H1 (cell line): ENCODE results near the gene CHPT1. TPM values are rescaled to one million over a fixed set of nuclear protein-coding genes. Genes with fewer than 3 reads are reported as not detected.

Experiments used
- CTCF ChIA-PET: fragments of 300-600 bp; sonication (Branson Sonifier 250); formaldehyde crosslinking; loops from one replicate; lab custom pipeline; 2021; ENCODE audit not compliant: partially characterized antibody; lab: Charles Lee
- POLR2A ChIA-PET: fragments of 300-600 bp; sonication (Branson Sonifier 250); formaldehyde crosslinking; loops from one replicate; lab custom pipeline; 2021; ENCODE audit warnings: inconsistent platforms; ENCODE audit not compliant: partially characterized antibody; lab: Charles Lee
- DNase-seq, 2 experiments: peaks; one replicate each; pipeline versions ENCODE4 v3.0.0 to v3.0.0-alpha.2; 2010 to 2022; ENCODE audit warnings: low spot score in 2 of 2, low read depth in 1 of 2, mixed read lengths in 1 of 2
- FAIRE-seq: peaks from 2 replicates; lab custom pipeline; 2011; peaks lifted over from hg19 to GRCh38; lab: Jason Lieb, UNC
- H2AFZ ChIP-seq: 2 replicates; pipeline ENCODE4 v1.8.1; 2012; ENCODE audit warnings: low read length, inconsistent platforms
- H2AK5ac ChIP-seq: 2 replicates; pipeline ENCODE4 v1.6.1; 2013; ENCODE audit warnings: low read depth, low read length
- H2BK120ac ChIP-seq: replicated peaks from 2 replicates; pipeline ENCODE3; 2013; ENCODE audit warnings: low read depth, low read length, inconsistent platforms
- H2BK12ac ChIP-seq: 2 replicates; pipeline ENCODE4 v1.6.1; 2013; ENCODE audit warnings: low read depth, low read length
- H2BK15ac ChIP-seq: 2 replicates; pipeline ENCODE4 v1.6.1; 2013; ENCODE audit warnings: low read length
- H2BK20ac ChIP-seq: 2 replicates; pipeline ENCODE4 v1.6.1; 2013; ENCODE audit warnings: low read length
- H2BK5ac ChIP-seq: 2 replicates; pipeline ENCODE4 v1.6.1; 2013; ENCODE audit warnings: low read depth, low read length
- H3K14ac ChIP-seq: 2 replicates; pipeline ENCODE4 v1.6.1; 2013; ENCODE audit warnings: inconsistent platforms; ENCODE audit not compliant: insufficient read length
- H3K18ac ChIP-seq: 2 replicates; pipeline ENCODE4 v1.6.1; 2013; ENCODE audit warnings: low read length; ENCODE audit errors: extremely low read depth
- H3K23ac ChIP-seq: 2 replicates; pipeline ENCODE4 v1.6.1; 2013; ENCODE audit warnings: inconsistent platforms; ENCODE audit not compliant: insufficient read length
- H3K23me2 ChIP-seq: 2 replicates; pipeline ENCODE4 v1.6.1; 2013; ENCODE audit warnings: low read depth, low read length
- H3K27ac ChIP-seq: 2 replicates; pipeline ENCODE4 v1.6.1; 2011; ENCODE audit warnings: low read depth, low read length, inconsistent platforms
- H3K27me3 ChIP-seq, 4 experiments: replicated peaks in 1 of 4; 1 replicate in 1 of 4; 2 replicates in 3 of 4; pipeline versions ENCODE4 v1.6.1 to v1.8.1; 2011 to 2013; ENCODE audit warnings: low read length in 3 of 4, mild to moderate bottlenecking in 3 of 4, inconsistent platforms in 2 of 4, mixed read lengths in 2 of 4, moderate library complexity in 1 of 4; ENCODE audit not compliant: control insufficient read depth in 3 of 4, insufficient read depth in 3 of 4; ENCODE audit errors: extremely low read depth in 1 of 4
- H3K36me3 ChIP-seq, 4 experiments: 2 replicates each; pipeline versions ENCODE4 v1.6.1 to v1.8.1; 2011 to 2013; ENCODE audit warnings: mild to moderate bottlenecking in 4 of 4, low read length in 3 of 4, moderate library complexity in 2 of 4, control low read depth in 1 of 4, inconsistent platforms in 1 of 4; ENCODE audit not compliant: insufficient read depth in 4 of 4, control insufficient read depth in 2 of 4
- H3K4ac ChIP-seq: replicated peaks from 2 replicates; pipeline ENCODE3; 2013; ENCODE audit warnings: low read length, low read depth, mixed read lengths, inconsistent platforms; ENCODE audit not compliant: insufficient read length
- H3K4me1 ChIP-seq, 4 experiments: replicated peaks in 1 of 4; 1 replicate in 1 of 4; 2 replicates in 3 of 4; pipeline versions ENCODE4 v1.6.1 to v1.8.1; 2011 to 2013; ENCODE audit warnings: low read length in 3 of 4, inconsistent platforms in 2 of 4, mixed read lengths in 1 of 4; ENCODE audit not compliant: insufficient read depth in 4 of 4, control insufficient read depth in 3 of 4
- H3K4me2 ChIP-seq, 2 experiments: 2 replicates each; pipeline versions ENCODE4 v1.6.1 to v1.8.1; 2011 to 2013; ENCODE audit warnings: low read depth in 2 of 2, low read length in 2 of 2, control low read depth in 1 of 2, inconsistent platforms in 1 of 2, mild to moderate bottlenecking in 1 of 2; ENCODE audit not compliant: insufficient read depth in 1 of 2
- H3K4me3 ChIP-seq, 4 experiments: fragments of 200-600, 300-600 bp in 1 of 4; sonication (generic), shearing (Covaris generic), sonication (Bioruptor Twin) in 1 of 4; 2 replicates each; pipeline versions ENCODE4 v1.5.1 to v1.8.1; 2011 to 2016; ENCODE audit warnings: low read length in 4 of 4, low read depth in 3 of 4, control low read depth in 2 of 4, inconsistent platforms in 2 of 4, mild to moderate bottlenecking in 2 of 4, mixed read lengths in 1 of 4, moderate library complexity in 1 of 4; ENCODE audit not compliant: insufficient read depth in 2 of 4; ENCODE audit errors: extremely low read depth in 1 of 4
- H3K56ac ChIP-seq: replicated peaks from 2 replicates; pipeline ENCODE3; 2013; ENCODE audit warnings: low read depth, mild to moderate bottlenecking, mixed read lengths, low read length, inconsistent platforms; ENCODE audit not compliant: insufficient read length
- H3K79me1 ChIP-seq: 2 replicates; pipeline ENCODE4 v1.6.1; 2013; ENCODE audit warnings: low read depth, low read length, control low read depth
- H3K79me2 ChIP-seq, 2 experiments: 2 replicates each; pipeline versions ENCODE4 v1.6.1 to v1.8.1; 2012 to 2013; ENCODE audit warnings: low read length in 2 of 2, mild to moderate bottlenecking in 2 of 2, inconsistent platforms in 1 of 2; ENCODE audit not compliant: insufficient read depth in 2 of 2, control insufficient read depth in 1 of 2
- H3K9ac ChIP-seq, 4 experiments: replicated peaks in 1 of 4; 1 replicate in 1 of 4; 2 replicates in 3 of 4; pipeline versions ENCODE4 v1.6.1 to v1.8.1; 2011 to 2013; ENCODE audit warnings: low read depth in 3 of 4, low read length in 3 of 4, control low read depth in 2 of 4, mild to moderate bottlenecking in 2 of 4, moderate library complexity in 2 of 4, inconsistent platforms in 1 of 4; ENCODE audit errors: extremely low read depth in 1 of 4
- H3K9me3 ChIP-seq, 2 experiments: 2 replicates each; pipeline versions ENCODE4 v1.6.1 to v1.8.1; 2012 to 2013; ENCODE audit warnings: mild to moderate bottlenecking in 2 of 2, moderate library complexity in 2 of 2, control low read depth in 1 of 2, inconsistent platforms in 1 of 2, low read depth in 1 of 2, low read length in 1 of 2, mixed read lengths in 1 of 2; ENCODE audit not compliant: insufficient read depth in 2 of 2
- H4K20me1 ChIP-seq, 2 experiments: replicated peaks in 1 of 2; 2 replicates each; pipeline versions ENCODE3 to v1.8.1; 2011 to 2013; ENCODE audit warnings: inconsistent platforms in 2 of 2, low read length in 2 of 2, mild to moderate bottlenecking in 1 of 2; ENCODE audit not compliant: insufficient read depth in 2 of 2, control insufficient read depth in 1 of 2
- H4K5ac ChIP-seq: 2 replicates; pipeline ENCODE4 v1.6.1; 2013; ENCODE audit warnings: low read length, low read depth, mixed read lengths, inconsistent platforms; ENCODE audit not compliant: insufficient read length
- H4K8ac ChIP-seq: 2 replicates; pipeline ENCODE4 v1.8.0; 2013; ENCODE audit warnings: mild to moderate bottlenecking, moderate library complexity, low read length, inconsistent platforms; ENCODE audit not compliant: insufficient read depth; ENCODE audit errors: extremely low read depth
- H4K91ac ChIP-seq: replicated peaks from 2 replicates; pipeline ENCODE3; 2013; ENCODE audit warnings: low read length, mixed read lengths, inconsistent platforms; ENCODE audit not compliant: insufficient read length
- ATF3 ChIP-seq: IDR thresholded peaks from 2 replicates; pipeline ENCODE4 v1.6.1; 2011; ENCODE audit warnings: low read depth, mild to moderate bottlenecking, low read length; ENCODE audit not compliant: insufficient read depth
- NANOG ChIP-seq: IDR thresholded peaks from 2 replicates; pipeline ENCODE4 v1.6.1; 2011; ENCODE audit warnings: low read length, low read depth, mild to moderate bottlenecking, inconsistent platforms; ENCODE audit not compliant: insufficient read depth, poor library complexity, severe bottlenecking
- NRF1 ChIP-seq: IDR thresholded peaks from 2 replicates; pipeline ENCODE4 v1.6.1; 2011; ENCODE audit warnings: mild to moderate bottlenecking, low read depth, low read length, improper control_type of control experiment
- POLR2A ChIP-seq, 2 experiments: IDR thresholded peaks; 1 replicate in 1 of 2; 2 replicates in 1 of 2; pipeline ENCODE4 v1.6.1; 2011; ENCODE audit warnings: low read depth in 2 of 2, low read length in 2 of 2, mild to moderate bottlenecking in 2 of 2; ENCODE audit errors: control extremely low read depth in 1 of 2
- POLR2AphosphoS5 ChIP-seq: IDR thresholded peaks from 2 replicates; pipeline ENCODE4 v1.6.1; 2011; ENCODE audit warnings: low read depth, low read length
- WGBS, 2 experiments: shearing (Covaris generic) in 1 of 2; methylation state at CpG; one replicate each; pipeline versions ENCODE4 v1.1.6 to v1.1.7; 2013 to 2015; ENCODE audit warnings: low lambda C conversion rate in 2 of 2, mixed read lengths in 2 of 2, inconsistent platforms in 1 of 2, low coverage in 1 of 2, missing lambda C conversion rate in 1 of 2; ENCODE audit not compliant: insufficient replicate concordance in 2 of 2, insufficient coverage in 1 of 2, insufficient read length in 1 of 2; ENCODE audit errors: extremely low coverage in 1 of 2, missing lambda C conversion rate in 1 of 2; 5-methylcytosine and 5-hydroxymethylcytosine counted together
- polyA plus RNA-seq, 7 experiments: library from polyadenylated mRNA; depleted of rRNA in 3 of 7; stranded (reverse) in 5 of 7; unstranded in 2 of 7; fragments of >200 nt in 5 of 7; fragments of 200-250 nt in 2 of 7; gene quantifications; 1 replicate in 5 of 7; 2 replicates in 1 of 7; 4 replicates in 1 of 7; pipeline versions ENCODE4 v1.2.1 to v1.2.3, GENCODE V29; 2011 to 2013; ENCODE audit warnings: missing spikeins in 2 of 7, mixed read lengths in 2 of 7
- total RNA-seq: library from RNA; stranded (reverse); fragmentation: NEBNext Ultra II Directional; extraction: Animal tissue kit (Norgen Biotek cat#: 25700); gene quantifications from 2 replicates; pipeline ENCODE4 v1.2.1, GENCODE V29; 2021

CHPT1 gene
- total and polyA plus RNA-seq, 2 of the 8 experiments (the other 6 are each of a cell fraction or from before 2014, with no cell fraction given): 13.3 to 22.5 TPM

- Histone ChIP-seq H3K4me2 (no peak overlapping the region), H3K36me3 (no peaks in the 10 kb centered on the region), H2AFZ (no peak overlapping the region), H2BK5ac (no peak overlapping the region), H3K79me2 (no peaks in the 10 kb centered on the region), H3K9ac (no peak overlapping the region), H4K8ac (no peak overlapping the region), H2BK12ac (no peak overlapping the region), H3K4ac (no peak overlapping the region), H3K56ac (no peak overlapping the region), H3K4me3 (no peak overlapping the region), H3K23ac (no peak overlapping the region), H2BK15ac (no peak overlapping the region), H3K4me1 (peaks cover 0 to 3% (median 0%) of the 10 kb centered on the region in 4 experiments; a peak in 1 of 7 replicates), H3K18ac (no peak overlapping the region), H3K14ac (no peak overlapping the region), H2BK20ac (no peak overlapping the region), H4K91ac (no peak overlapping the region), H3K23me2 (no peaks in the 10 kb centered on the region), H3K27me3 (no peaks in the 10 kb centered on the region), H2BK120ac (no peak overlapping the region), H2AK5ac (no peak overlapping the region), H3K27ac (no peak overlapping the region), H3K9me3 (no peaks in the 10 kb centered on the region), H4K5ac (no peak overlapping the region), H3K79me1 (no peaks in the 10 kb centered on the region), H4K20me1 (no peaks in the 10 kb centered on the region)
- FAIRE-seq (no peak), DNase-seq (no peak)
- WGBS, 2 experiments: 74% methylated on average over 7 of the region's 7 CpGs; no CpG with 5 or more reads in 1 of the 2 experiments
- CTCF ChIA-PET: no interaction called here
- no peak for TF ChIP-seq ATF3
- no peak for TF ChIP-seq NRF1
- no peak for TF ChIP-seq POLR2A (IDR thresholded peaks at IDR 0.05; ENCODE audit: control extremely low read depth in 1 of 2, low read depth in 2 of 2, low read length in 2 of 2)
- TF ChIP-seq NANOG: no peak
- TF ChIP-seq POLR2AphosphoS5: no peak
- POLR2A ChIA-PET: no interaction called here
Measured at GRCh38 chr12:101664992-101665391, 32.4 kb upstream of the CHPT1 start.
